ENCODE measurements around the gene MACF1. TPM values are rescaled to one million over a fixed set of nuclear protein-coding genes. Genes with fewer than 3 reads are reported as not detected.
A peak's percentile ranks its signal among the peaks of the same experiment; 100 is the strongest.

Gene MACF1
- total RNA-seq, 1 experiment from 2014 or later: 190 TPM

DNA sequence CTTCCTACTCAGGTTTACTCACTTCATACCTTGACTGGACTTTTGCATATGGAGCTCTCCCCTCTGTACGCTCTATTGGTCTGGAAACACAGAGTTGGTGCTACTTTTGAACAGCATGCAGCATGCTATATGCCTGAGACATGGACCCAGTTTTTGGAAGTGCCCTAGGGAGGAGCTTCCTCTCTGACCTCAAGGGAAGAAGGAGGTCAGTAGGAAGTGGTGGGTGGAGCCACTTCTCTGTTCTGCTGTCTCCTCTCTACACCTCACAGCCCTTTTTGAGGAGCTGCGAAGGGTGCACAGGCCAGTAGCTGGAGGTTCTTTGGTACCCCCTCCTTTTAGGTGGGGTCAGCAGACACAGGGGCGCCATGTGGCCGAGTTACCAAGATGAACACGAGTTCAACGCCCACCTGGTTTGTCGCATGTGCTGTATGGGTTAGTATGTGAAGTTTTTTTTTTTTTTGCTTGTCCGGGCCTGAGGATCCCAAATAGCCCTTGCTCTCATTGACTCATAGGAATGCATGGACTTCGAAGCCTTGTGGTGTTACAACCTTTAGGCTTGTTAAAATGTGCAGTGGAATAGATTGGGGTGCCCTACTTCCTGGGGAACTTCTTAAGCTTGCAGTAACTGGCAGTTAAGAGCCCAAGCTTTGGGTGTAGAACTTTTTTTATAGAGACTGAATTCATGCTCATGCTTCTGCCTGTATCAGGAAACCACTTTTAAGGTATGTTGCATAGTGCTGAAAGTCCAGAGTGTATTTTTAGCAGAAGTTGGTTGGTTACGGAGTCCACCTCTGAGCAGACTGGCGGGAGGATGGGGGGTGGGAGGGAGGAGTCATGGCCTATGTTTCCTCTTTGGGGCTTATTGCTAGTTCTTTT lies 10.7 kb downstream of the MACF1 start:
- H3K27me3 ChIP-seq (ENCODE audit: insufficient read depth, low read length): no peaks in the 10 kb centered on the region
- no peak overlapping the region for H3K14ac ChIP-seq (ENCODE audit: insufficient read depth, low read length)
- no CpG with 5 or more reads among the region's 11 CpGs for WGBS (ENCODE audit: extremely low coverage, insufficient read length, low lambda C conversion rate)
- no peak overlapping the region for H3K4ac ChIP-seq (ENCODE audit: low read depth, low read length)
- no peak overlapping the region for H3K18ac ChIP-seq (ENCODE audit: insufficient read length, low read depth, low read length)
- no peak overlapping the region for H4K91ac ChIP-seq (ENCODE audit: insufficient read length, low read depth, low read length)
- Mint-ChIP-seq H3K4me3 (no peak overlapping the region), H3K27me3 (ENCODE audit: low read depth) (no peaks in the 10 kb centered on the region), H3K9me3 (no peaks in the 10 kb centered on the region), H3K36me3 (ENCODE audit: insufficient read depth in 1 of 3, low read depth in 3 of 3) (no peaks in the 10 kb centered on the region), H3K27ac (peak overlapping the region; percentile 0 to 66 (median 12); a peak in 4 of 7 replicates), H3K4me1 (peaks cover 34 to 38% of the 10 kb centered on the region in 2 experiments)
- H3K79me1 ChIP-seq (ENCODE audit: insufficient read depth, low read depth, low read length, poor library complexity, severe bottlenecking): peaks cover 6% of the 10 kb centered on the region
- peak overlapping the region; percentile 18 for H3K9ac ChIP-seq (ENCODE audit: extremely low read depth, insufficient read length, low read length)
- H3T11ph ChIP-seq (ENCODE audit: low read length): no peak overlapping the region
- no peak overlapping the region for H2BK20ac ChIP-seq (ENCODE audit: low read depth, low read length, poor library complexity, severe bottlenecking)
- no peak overlapping the region for H2BK120ac ChIP-seq (ENCODE audit: low read depth, low read length, poor library complexity, severe bottlenecking)
- DNase-seq: no peak
- no peaks in the 10 kb centered on the region for H4K20me1 ChIP-seq (ENCODE audit: control insufficient read depth, insufficient read depth, insufficient read length)
- TF ChIP-seq, protein P1, sequence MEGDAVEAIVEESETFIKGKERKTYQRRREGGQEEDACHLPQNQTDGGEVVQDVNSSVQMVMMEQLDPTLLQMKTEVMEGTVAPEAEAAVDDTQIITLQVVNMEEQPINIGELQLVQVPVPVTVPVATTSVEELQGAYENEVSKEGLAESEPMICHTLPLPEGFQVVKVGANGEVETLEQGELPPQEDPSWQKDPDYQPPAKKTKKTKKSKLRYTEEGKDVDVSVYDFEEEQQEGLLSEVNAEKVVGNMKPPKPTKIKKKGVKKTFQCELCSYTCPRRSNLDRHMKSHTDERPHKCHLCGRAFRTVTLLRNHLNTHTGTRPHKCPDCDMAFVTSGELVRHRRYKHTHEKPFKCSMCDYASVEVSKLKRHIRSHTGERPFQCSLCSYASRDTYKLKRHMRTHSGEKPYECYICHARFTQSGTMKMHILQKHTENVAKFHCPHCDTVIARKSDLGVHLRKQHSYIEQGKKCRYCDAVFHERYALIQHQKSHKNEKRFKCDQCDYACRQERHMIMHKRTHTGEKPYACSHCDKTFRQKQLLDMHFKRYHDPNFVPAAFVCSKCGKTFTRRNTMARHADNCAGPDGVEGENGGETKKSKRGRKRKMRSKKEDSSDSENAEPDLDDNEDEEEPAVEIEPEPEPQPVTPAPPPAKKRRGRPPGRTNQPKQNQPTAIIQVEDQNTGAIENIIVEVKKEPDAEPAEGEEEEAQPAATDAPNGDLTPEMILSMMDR (conservative IDR thresholded peaks at IDR 0.05): no peak
- H2BK5ac ChIP-seq (ENCODE audit: insufficient read length, low read length): no peak overlapping the region
- H3K4me1 ChIP-seq (ENCODE audit: insufficient read depth, low read length): peaks cover 20% of the 10 kb centered on the region; the same call in 1 of the 2 replicates
- peaks cover 25% of the 10 kb centered on the region; the same call in 1 of the 2 replicates for H3K79me2 ChIP-seq (ENCODE audit: insufficient read depth, low read length)
- H3K56ac ChIP-seq (ENCODE audit: insufficient read length, low read depth, low read length): no peak overlapping the region
- no peaks in the 10 kb centered on the region for H3K23me2 ChIP-seq (ENCODE audit: insufficient read length, low read depth, low read length, poor library complexity, severe bottlenecking)
- H3K23ac ChIP-seq (ENCODE audit: insufficient read length, low read depth, low read length): no peak overlapping the region
- H2AFZ ChIP-seq (ENCODE audit: low read length): no peak overlapping the region
- no peak overlapping the region for H2AK5ac ChIP-seq (ENCODE audit: insufficient read length, low read length)
- H2BK12ac ChIP-seq (ENCODE audit: insufficient read length, low read depth, low read length): no peak overlapping the region
- H4K8ac ChIP-seq (replicated peaks; ENCODE audit: insufficient read length, low read depth, low read length): no peak overlapping the region
- no peak overlapping the region for H4K5ac ChIP-seq (ENCODE audit: insufficient read length, low read depth, low read length)
- no peaks in the 10 kb centered on the region for H3K9me3 ChIP-seq (ENCODE audit: control insufficient read depth, low read depth, low read length)
- H2BK15ac ChIP-seq (ENCODE audit: low read depth, low read length): no peak overlapping the region
- H3K4me2 ChIP-seq (ENCODE audit: insufficient read depth, insufficient read length, low read length): no peak overlapping the region
- no peak overlapping the region for H3K27ac ChIP-seq (ENCODE audit: insufficient read length, low read depth, low read length)
